AG09309 (cell line): ENCODE results near the gene CCDC7.

Experiments used
- DNase-seq: peaks from one replicate; pipeline ENCODE4 v3.0.0-alpha.2; 2010; ENCODE audit warnings: low read depth
- H3K4me3 ChIP-seq: 2 replicates; pipeline ENCODE4 v1.5.1; 2011; ENCODE audit warnings: mild to moderate bottlenecking, low read depth, low read length, moderate library complexity; ENCODE audit not compliant: control insufficient read depth
- TF ChIP-seq, protein P1 (sequence below): IDR thresholded peaks from 2 replicates; pipeline ENCODE4 v1.5.1; 2011; ENCODE audit warnings: mild to moderate bottlenecking, low read depth, low read length, inconsistent platforms; ENCODE audit not compliant: insufficient read depth, control insufficient read depth; ENCODE audit errors: missing control alignments

Gene CCDC7

DNA sequence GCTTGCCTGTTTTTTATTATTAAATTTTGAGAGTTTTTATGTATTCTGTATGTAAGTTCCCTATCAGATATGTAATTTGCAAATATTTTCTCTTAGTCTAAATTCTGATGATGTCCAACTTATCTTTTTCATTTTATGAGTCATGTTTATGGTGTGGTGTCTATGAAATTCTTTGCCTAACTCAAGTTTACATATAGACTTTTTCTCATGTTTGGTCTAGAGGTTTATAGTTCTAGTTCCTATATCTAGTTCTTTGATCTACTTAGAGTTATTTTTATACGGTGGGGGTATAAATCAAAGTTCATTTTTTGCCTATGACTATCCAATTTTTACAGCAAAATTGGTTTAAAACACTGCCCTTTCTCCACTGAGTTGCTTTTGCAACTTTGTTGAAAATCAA lies 26.3 kb upstream of the CCDC7 start:
- H3K4me3 ChIP-seq: no peak overlapping the region
- TF ChIP-seq, protein P1, sequence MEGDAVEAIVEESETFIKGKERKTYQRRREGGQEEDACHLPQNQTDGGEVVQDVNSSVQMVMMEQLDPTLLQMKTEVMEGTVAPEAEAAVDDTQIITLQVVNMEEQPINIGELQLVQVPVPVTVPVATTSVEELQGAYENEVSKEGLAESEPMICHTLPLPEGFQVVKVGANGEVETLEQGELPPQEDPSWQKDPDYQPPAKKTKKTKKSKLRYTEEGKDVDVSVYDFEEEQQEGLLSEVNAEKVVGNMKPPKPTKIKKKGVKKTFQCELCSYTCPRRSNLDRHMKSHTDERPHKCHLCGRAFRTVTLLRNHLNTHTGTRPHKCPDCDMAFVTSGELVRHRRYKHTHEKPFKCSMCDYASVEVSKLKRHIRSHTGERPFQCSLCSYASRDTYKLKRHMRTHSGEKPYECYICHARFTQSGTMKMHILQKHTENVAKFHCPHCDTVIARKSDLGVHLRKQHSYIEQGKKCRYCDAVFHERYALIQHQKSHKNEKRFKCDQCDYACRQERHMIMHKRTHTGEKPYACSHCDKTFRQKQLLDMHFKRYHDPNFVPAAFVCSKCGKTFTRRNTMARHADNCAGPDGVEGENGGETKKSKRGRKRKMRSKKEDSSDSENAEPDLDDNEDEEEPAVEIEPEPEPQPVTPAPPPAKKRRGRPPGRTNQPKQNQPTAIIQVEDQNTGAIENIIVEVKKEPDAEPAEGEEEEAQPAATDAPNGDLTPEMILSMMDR: no peak
- no peak for DNase-seq

GRCh38 chr10:32426186-32426585 lies 19.8 kb upstream of the CCDC7 start:
- no peak overlapping the region for H3K4me3 ChIP-seq
- DNase-seq: no peak
- TF ChIP-seq, protein P1: no peak

- TF ChIP-seq, protein P1: no peak
- H3K4me3 ChIP-seq: no peak overlapping the region
- no peak for DNase-seq
Observed at GRCh38 chr10:32433542-32433941, 12.4 kb upstream of the CCDC7 start.

DNA sequence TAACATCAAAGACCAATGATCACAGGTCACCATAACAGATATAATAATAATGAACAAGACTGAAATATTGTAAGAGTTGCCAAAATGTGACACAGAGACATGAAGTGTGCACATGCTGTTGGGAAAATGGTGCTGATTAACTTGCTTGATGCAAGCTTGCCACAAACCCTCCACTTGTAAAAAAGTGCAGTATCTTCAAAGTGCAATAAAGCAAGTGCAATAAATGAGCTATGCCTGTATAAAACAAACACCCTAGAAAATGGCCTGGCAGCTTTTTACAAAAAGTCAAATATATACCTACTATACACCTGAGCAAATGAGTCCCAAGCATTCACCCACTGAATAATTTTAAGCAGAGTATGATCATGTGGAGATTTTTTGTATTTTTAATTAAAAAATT lies 9.7 kb upstream of the CCDC7 start:
- H3K4me3 ChIP-seq: no peak overlapping the region
- TF ChIP-seq, protein P1: no peak
- DNase-seq: no peak

GRCh38 chr10:32437334-32437733 lies 8.6 kb upstream of the CCDC7 start:
- TF ChIP-seq, protein P1: no peak
- H3K4me3 ChIP-seq: no peak overlapping the region
- DNase-seq: no peak

- DNase-seq: no peak
- no peak overlapping the region; the same call in 1 of the 2 replicates for H3K4me3 ChIP-seq
- TF ChIP-seq, protein P1: no peak
Observed at GRCh38 chr10:32445036-32445435, 904 bp upstream of the CCDC7 start.
